Upper lobe of left lung (tissue), 6 donors: Measurements from ENCODE around the gene USP4. TPM values are rescaled to one million over a fixed set of nuclear protein-coding genes. Genes with fewer than 3 reads are reported as not detected.

Source experiments
- ATAC-seq, 2 donors: fragments of 200-7000 bp; cut with Tn5 transposase; one replicate each; pipeline ENCODE4 v1.9.1; 2022; ENCODE audit warnings: mild to moderate bottlenecking in 2 of 2, moderate library complexity in 2 of 2; ENCODE audit not compliant: low FRiP score in 2 of 2
- DNase-seq, 2 donors: peaks; one replicate each; pipeline ENCODE4 v3.0.0-alpha.2; 2019 to 2020
- H3K27ac ChIP-seq, 4 donors: fragments of 200-600 bp; sonication (generic); one replicate each; pipeline ENCODE4 v1.5.1; 2016 to 2019
- H3K27me3 ChIP-seq, 4 donors: fragments of 200-600 bp; sonication (generic); one replicate each; pipeline ENCODE4 v1.5.1; 2017 to 2019
- H3K36me3 ChIP-seq, 4 donors: fragments of 200-600 bp; sonication (generic); one replicate each; pipeline ENCODE4 v1.5.1; 2016 to 2019
- H3K4me1 ChIP-seq, 4 donors: fragments of 200-600 bp; sonication (generic); one replicate each; pipeline ENCODE4 v1.5.1; 2018 to 2019
- H3K4me3 ChIP-seq, 4 donors: fragments of 200-600 bp; sonication (generic); one replicate each; pipeline ENCODE4 v1.5.1; 2017 to 2019; ENCODE audit warnings: mild to moderate bottlenecking in 2 of 4, moderate library complexity in 1 of 4
- H3K9me3 ChIP-seq, 4 donors: fragments of 200-600 bp; sonication (generic); one replicate each; pipeline ENCODE4 v1.5.1; 2018 to 2019
- CTCF ChIP-seq, 6 experiments: fragments of 450-650 bp in 4 of 6; fragments of 200-600 bp in 2 of 6; sonication (generic) in 2 of 6; IDR thresholded peaks; one replicate each; pipeline ENCODE4 v1.5.1; 2016 to 2019; ENCODE audit warnings: antibody characterized with exemption in 6 of 6
- EP300 ChIP-seq, 4 donors: sonication (generic); formaldehyde crosslinking; IDR thresholded peaks; one replicate each; pipeline ENCODE4 v1.5.1; 2017; ENCODE audit warnings: antibody characterized with exemption in 4 of 4, control low read depth in 2 of 4
- POLR2A ChIP-seq, 4 donors: fragments of 450-650 bp; IDR thresholded peaks; one replicate each; pipeline ENCODE4 v1.5.1; 2016 to 2017; ENCODE audit warnings: antibody characterized with exemption in 4 of 4, mild to moderate bottlenecking in 2 of 4
- POLR2AphosphoS5 ChIP-seq, 2 donors: sonication (generic); formaldehyde crosslinking; IDR thresholded peaks; one replicate each; pipeline ENCODE4 v1.5.1; 2017; ENCODE audit warnings: antibody characterized with exemption in 2 of 2
- WGBS, 2 donors: methylation state at CpG; one replicate each; pipeline ENCODE4 v1.1.5; 2017 to 2018; 5-methylcytosine and 5-hydroxymethylcytosine counted together
- total RNA-seq, 6 donors: library from RNA; depleted of rRNA in 4 of 6; stranded (reverse); fragments of >200 nt in 4 of 6; gene quantifications; one replicate each; pipeline versions ENCODE4 v1.1.0 to v1.2.1, GENCODE V29; 2016 to 2021
- donor health status: DM: no; HTN: no; CAD: no; lungs with moderate emphysema.
- donor health status: DM: no; HTN: yes; CAD: no; lungs with severe emphysema.

Gene USP4
- total RNA-seq, 6 donors from 2014 or later = 28.1 to 190 (median 66.9) TPM

- Histone ChIP-seq H3K4me3 (peak overlapping the region; percentile 19 to 57 (median 50)), H3K36me3 (peaks cover 8 to 36% (median 13%) of the 10 kb centered on the region in 4 donors), H3K27ac (peak overlapping the region; percentile 87 to 98 (median 94)), H3K27me3 (no peaks in the 10 kb centered on the region), H3K9me3 (no peaks in the 10 kb centered on the region), H3K4me1 (peaks cover 28 to 44% (median 29%) of the 10 kb centered on the region in 4 donors)
- peak in 1 of 2 donors; percentile 38 for ATAC-seq
- no peak for TF ChIP-seq EP300 (IDR thresholded peaks at IDR 0.05)
- TF ChIP-seq CTCF (IDR thresholded peaks at IDR 0.05) = no peak
- TF ChIP-seq POLR2AphosphoS5 (IDR thresholded peaks at IDR 0.05) = no peak
- TF ChIP-seq POLR2A (IDR thresholded peaks at IDR 0.05) = no peak
- WGBS, 2 donors = 33 to 40% methylated on average over 9 of the region's 9 CpGs
- DNase-seq = no peak
Measured at GRCh38 chr3:49277383-49277775, 62.5 kb downstream of the USP4 start.

GRCh38 chr3:49276475-49277382 lies 63.1 kb downstream of the USP4 start, which contains the start of gene C3orf62:
C3orf62 (minus strand) TSS chr3:49277232; CDS start chr3:49276872, 360 bp downstream.
- DNase-seq = peak; percentile 93 to 96

GRCh38 chr3:49273825-49274532 lies 65.9 kb downstream of the USP4 start:
- Histone ChIP-seq H3K36me3 (peaks cover 0 to 12% (median 4%) of the 10 kb centered on the region in 4 donors), H3K4me3 (no peak overlapping the region), H3K27ac (no peak overlapping the region), H3K4me1 (peaks cover 18 to 34% (median 23%) of the 10 kb centered on the region in 4 donors), H3K9me3 (no peaks in the 10 kb centered on the region), H3K27me3 (no peaks in the 10 kb centered on the region)
- TF ChIP-seq CTCF (IDR thresholded peaks at IDR 0.05) (no peak), EP300 (IDR thresholded peaks at IDR 0.05) (no peak), POLR2A (IDR thresholded peaks at IDR 0.05) (no peak), POLR2AphosphoS5 (IDR thresholded peaks at IDR 0.05) (no peak)
- WGBS, 2 donors = 90 to 94% methylated on average over 11 of the region's 11 CpGs
- ATAC-seq (no peak), DNase-seq (no peak)

More at GRCh38 chr3:49276475-49277382, 63.1 kb downstream of the USP4 start, which contains the start of gene C3orf62:
- Histone ChIP-seq H3K9me3 (no peaks in the 10 kb centered on the region), H3K4me1 (peaks cover 28 to 44% (median 29%) of the 10 kb centered on the region in 4 donors), H3K4me3 (peak within 1 kb of the TSS; percentile 19 to 57 (median 50)), H3K36me3 (peaks cover 8 to 29% (median 10%) of the 10 kb centered on the region in 4 donors), H3K27me3 (no peaks in the 10 kb centered on the region), H3K27ac (peak within 1 kb of the TSS; percentile 87 to 98 (median 94))
- TF ChIP-seq POLR2A (IDR thresholded peaks at IDR 0.05) = peak in 1 of 4 donors; percentile 69
- TF ChIP-seq CTCF (IDR thresholded peaks at IDR 0.05) = no peak
- peak; percentile 82 to 83 for TF ChIP-seq POLR2AphosphoS5 (IDR thresholded peaks at IDR 0.05)
- 3 to 9% methylated on average over 16 to 30 of the region's 51 CpGs for WGBS, 2 donors
- ATAC-seq = peak; percentile 93 to 97

- TF ChIP-seq POLR2A (IDR thresholded peaks at IDR 0.05) (no peak), EP300 (IDR thresholded peaks at IDR 0.05) (no peak), CTCF (IDR thresholded peaks at IDR 0.05) (no peak), POLR2AphosphoS5 (IDR thresholded peaks at IDR 0.05) (no peak)
- DNase-seq = no peak
- H3K4me3 ChIP-seq = no peak overlapping the region
- WGBS, 2 donors = 78 to 79% methylated on average over 4 of the region's 4 CpGs
- H3K9me3 ChIP-seq = no peaks in the 10 kb centered on the region
- ATAC-seq = peak in 1 of 2 donors; percentile 57
- peaks cover 3 to 5% (median 4%) of the 10 kb centered on the region in 4 donors for H3K4me1 ChIP-seq
- H3K36me3 ChIP-seq = peaks cover 0 to 9% (median 3%) of the 10 kb centered on the region in 4 donors
- H3K27me3 ChIP-seq = no peaks in the 10 kb centered on the region
- no peak overlapping the region for H3K27ac ChIP-seq
Measured at GRCh38 chr3:49271047-49271446, 68.8 kb downstream of the USP4 start.
